Endothelial cell of umbilical vein (primary cell): ENCODE data around the gene FAM83E. TPM values are rescaled to one million over a fixed set of nuclear protein-coding genes. Genes with fewer than 3 reads are reported as not detected.

ENCODE experiments used
- BruUV-seq: library from RNA; stranded (reverse); fragments of 400-500 nt; replicated peaks from 2 replicates; lab custom pipeline; 2021; lab: Mats Ljungman, UMichigan
- CTCF ChIA-PET: fragments of 300-600, 350-600 bp; sonication (Branson Sonifier 250); formaldehyde crosslinking; loops from one replicate; lab custom pipeline; 2021; ENCODE audit warnings: antibody characterized with exemption, inconsistent platforms; lab: Charles Lee
- POLR2A ChIA-PET: fragments of 300-600, 350-600 bp; sonication (Branson Sonifier 250); formaldehyde crosslinking; loops from one replicate; lab custom pipeline; 2021; ENCODE audit warnings: antibody characterized with exemption, inconsistent platforms; lab: Charles Lee
- DNase-seq: peaks from one replicate; pipeline ENCODE4 v3.0.0-alpha.2; 2011; ENCODE audit warnings: low read depth, low spot score
- FAIRE-seq: peaks from 2 replicates; lab custom pipeline; 2011; peaks lifted over from hg19 to GRCh38; lab: Jason Lieb, UNC
- H2AFZ ChIP-seq: 2 replicates; pipeline ENCODE4 v1.6.0; 2012; ENCODE audit warnings: low read depth, low read length, control low read depth, inconsistent platforms
- H3K27ac ChIP-seq: 2 replicates; pipeline ENCODE4 v1.5.1; 2011; ENCODE audit warnings: low read depth, mild to moderate bottlenecking, control low read depth, low read length, moderate library complexity; ENCODE audit not compliant: insufficient read depth
- H3K27me3 ChIP-seq, 2 experiments: 2 replicates each; pipeline versions ENCODE4 v1.6.0 to v1.6.1; 2011; ENCODE audit warnings: low read length in 2 of 2, mixed read lengths in 1 of 2; ENCODE audit not compliant: control insufficient read depth in 2 of 2, insufficient read depth in 2 of 2
- H3K36me3 ChIP-seq, 2 experiments: 2 replicates in 1 of 2; 3 replicates in 1 of 2; pipeline ENCODE4 v1.5.1; 2011; ENCODE audit warnings: low read length in 2 of 2, mild to moderate bottlenecking in 1 of 2, moderate library complexity in 1 of 2; ENCODE audit not compliant: control insufficient read depth in 2 of 2, insufficient read depth in 2 of 2; ENCODE audit errors: extremely low read depth in 1 of 2
- H3K4me1 ChIP-seq: 3 replicates; pipeline ENCODE4 v1.5.1; 2011; ENCODE audit warnings: mild to moderate bottlenecking, low read length; ENCODE audit not compliant: control insufficient read depth, insufficient read depth; ENCODE audit errors: extremely low read depth
- H3K4me2 ChIP-seq: 2 replicates; pipeline ENCODE4 v1.6.1; 2011; ENCODE audit warnings: low read length, control low read depth, mixed read lengths; ENCODE audit not compliant: insufficient read depth
- H3K4me3 ChIP-seq, 3 experiments: fragments of 200-600 bp in 1 of 3; sonication (generic), shearing (Covaris generic) in 1 of 3; replicated peaks in 1 of 3; 2 replicates each; pipeline ENCODE4 v1.5.1; 2011 to 2016; ENCODE audit warnings: control low read depth in 3 of 3, low read length in 3 of 3, mild to moderate bottlenecking in 2 of 3, inconsistent platforms in 1 of 3, low read depth in 1 of 3, moderate library complexity in 1 of 3; ENCODE audit not compliant: insufficient read depth in 1 of 3
- H3K79me2 ChIP-seq: 2 replicates; pipeline ENCODE4 v1.6.0; 2012; ENCODE audit warnings: low read length, inconsistent platforms; ENCODE audit not compliant: control insufficient read depth, insufficient read depth
- H3K9ac ChIP-seq: replicated peaks from 2 replicates; pipeline ENCODE3; 2011; ENCODE audit warnings: low read length, control low read depth; ENCODE audit not compliant: insufficient read depth; ENCODE audit errors: extremely low read depth
- H3K9me1 ChIP-seq: replicated peaks from 3 replicates; pipeline ENCODE4 v1.6.0; 2011; ENCODE audit warnings: mild to moderate bottlenecking, low read length; ENCODE audit not compliant: control insufficient read depth, insufficient read depth; ENCODE audit errors: extremely low read depth
- H3K9me3 ChIP-seq: replicated peaks from 2 replicates; pipeline ENCODE4 v1.5.1; 2012; ENCODE audit warnings: low read length, inconsistent platforms; ENCODE audit not compliant: control insufficient read depth, insufficient read depth
- H4K20me1 ChIP-seq: replicated peaks from 2 replicates; pipeline ENCODE3; 2011; ENCODE audit warnings: mild to moderate bottlenecking, low read length; ENCODE audit not compliant: control insufficient read depth, insufficient read depth; ENCODE audit errors: extremely low read depth
- EZH2 ChIP-seq: IDR thresholded peaks from 2 replicates; pipeline ENCODE4 v1.6.1; 2012; ENCODE audit warnings: borderline replicate concordance, low read depth, mild to moderate bottlenecking, moderate library complexity, low read length, inconsistent platforms; ENCODE audit not compliant: severe bottlenecking
- GATA2 ChIP-seq: IDR thresholded peaks from 2 replicates; pipeline ENCODE4 v1.7.0; 2011; ENCODE audit warnings: low read depth, mild to moderate bottlenecking, moderate library complexity, mixed read lengths, low read length; ENCODE audit not compliant: insufficient read length, insufficient read depth
- JUN ChIP-seq: IDR thresholded peaks from 2 replicates; pipeline ENCODE4 v1.6.1; 2011; ENCODE audit warnings: borderline replicate concordance, low read depth; ENCODE audit not compliant: insufficient read length, insufficient read depth
- POLR2A ChIP-seq: IDR thresholded peaks from 2 replicates; pipeline ENCODE4 v1.6.1; 2012; ENCODE audit warnings: low read depth, mild to moderate bottlenecking, control low read depth, low read length
- POLR2AphosphoS5 ChIP-seq: IDR thresholded peaks from 2 replicates; pipeline ENCODE4 v1.6.1; 2012; ENCODE audit warnings: low read depth, mild to moderate bottlenecking, control low read depth, low read length, moderate library complexity; ENCODE audit not compliant: insufficient read depth
- dilution Hi-C: fragments of 300-500 bp; cut with MboI; formaldehyde crosslinking; loops from one replicate; pipeline ENCODE4 v1.15.0; 2019; ENCODE audit warnings: low sequenced_read_pairs; ENCODE audit not compliant: extremely low pct_ligation_motif_present
- intact Hi-C: fragments of 100-400 bp; cut with micrococcal nuclease; formaldehyde crosslinking; loops from one replicate; pipeline ENCODE4 v1.10.0; 2022
- polyA plus RNA-seq, 4 experiments: library from polyadenylated mRNA; depleted of rRNA in 3 of 4; stranded (reverse) in 3 of 4; unstranded in 1 of 4; fragments of >200 nt; gene quantifications; 2 replicates each; pipeline versions ENCODE4 v1.2.1 to v1.2.3, GENCODE V29; 2011 to 2012; ENCODE audit warnings: missing spikeins in 1 of 4
- total RNA-seq: library from RNA; stranded (reverse); gene quantifications from 2 replicates; pipeline ENCODE4 v1.2.3, GENCODE V29; 2021
- TF ChIP-seq, protein P1 (sequence below): IDR thresholded peaks from 2 replicates; pipeline ENCODE4 v1.6.1; 2011; ENCODE audit not compliant: insufficient read depth, insufficient read length
- TF ChIP-seq, protein P2 (sequence below), 2 donors: IDR thresholded peaks; 1 replicate in 1 of 2; 2 replicates in 1 of 2; pipeline ENCODE4 v1.5.1; 2011; ENCODE audit warnings: low read length in 2 of 2, mild to moderate bottlenecking in 2 of 2, moderate library complexity in 2 of 2, control low read depth in 1 of 2, inconsistent platforms in 1 of 2, low read depth in 1 of 2; ENCODE audit not compliant: insufficient read depth in 1 of 2; ENCODE audit errors: extremely low read depth in 1 of 2

FAM83E gene
- total and polyA plus RNA-seq, 2 donors (not counting 3 experiments of a cell fraction or from before 2014, with no cell fraction given): 0.04 to 1.7 TPM

DNA sequence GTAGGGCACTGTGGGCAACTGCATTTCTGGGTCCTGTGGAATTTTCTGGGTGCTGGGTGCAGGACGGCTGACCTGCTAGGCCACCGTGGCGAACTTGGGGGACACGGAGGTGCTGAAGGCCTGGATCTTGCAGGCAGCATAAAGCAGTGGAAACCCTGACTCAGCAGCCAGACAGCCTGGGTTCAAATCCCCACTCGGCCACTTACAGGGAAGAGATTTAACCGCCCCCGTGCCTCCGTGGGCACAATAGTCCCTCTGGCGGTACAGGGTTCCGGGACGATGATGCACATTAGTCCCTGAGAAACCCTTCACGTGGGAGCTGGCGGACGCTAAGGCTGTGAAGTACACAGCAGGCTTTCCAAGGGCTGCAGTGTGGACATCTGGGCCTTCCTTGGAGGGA, 3.0 kb downstream of the FAM83E start:
- H3K9ac ChIP-seq: no peak overlapping the region
- FAIRE-seq: no peak

More for the DNA sequence above, 3.0 kb downstream of the FAM83E start:
- Histone ChIP-seq H3K79me2 (peaks cover 13% of the 10 kb centered on the region), H2AFZ (no peak overlapping the region), H3K9me3 (no peaks in the 10 kb centered on the region), H3K4me2 (no peak overlapping the region), H3K27me3 (no peaks in the 10 kb centered on the region), H3K4me3 (no peak overlapping the region), H3K4me1 (peaks cover 5% of the 10 kb centered on the region), H3K27ac (no peak overlapping the region), H3K9me1 (no peaks in the 10 kb centered on the region), H3K36me3 (peaks cover 16 to 19% of the 10 kb centered on the region in 2 experiments), H4K20me1 (no peaks in the 10 kb centered on the region)
- ChIA-PET CTCF (interaction anchor here (1.1 kb wide), 1 partner anchor 27 kb away, joined by 4 read pairs; no protein-coding TSS in a partner anchor), POLR2A (no interaction called here)
- TF ChIP-seq JUN (no peak), GATA2 (no peak), POLR2A (no peak), POLR2AphosphoS5 (no peak), EZH2 (no peak)
- TF ChIP-seq, protein P1, sequence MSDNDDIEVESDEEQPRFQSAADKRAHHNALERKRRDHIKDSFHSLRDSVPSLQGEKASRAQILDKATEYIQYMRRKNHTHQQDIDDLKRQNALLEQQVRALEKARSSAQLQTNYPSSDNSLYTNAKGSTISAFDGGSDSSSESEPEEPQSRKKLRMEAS: no peak
- TF ChIP-seq, protein P2, sequence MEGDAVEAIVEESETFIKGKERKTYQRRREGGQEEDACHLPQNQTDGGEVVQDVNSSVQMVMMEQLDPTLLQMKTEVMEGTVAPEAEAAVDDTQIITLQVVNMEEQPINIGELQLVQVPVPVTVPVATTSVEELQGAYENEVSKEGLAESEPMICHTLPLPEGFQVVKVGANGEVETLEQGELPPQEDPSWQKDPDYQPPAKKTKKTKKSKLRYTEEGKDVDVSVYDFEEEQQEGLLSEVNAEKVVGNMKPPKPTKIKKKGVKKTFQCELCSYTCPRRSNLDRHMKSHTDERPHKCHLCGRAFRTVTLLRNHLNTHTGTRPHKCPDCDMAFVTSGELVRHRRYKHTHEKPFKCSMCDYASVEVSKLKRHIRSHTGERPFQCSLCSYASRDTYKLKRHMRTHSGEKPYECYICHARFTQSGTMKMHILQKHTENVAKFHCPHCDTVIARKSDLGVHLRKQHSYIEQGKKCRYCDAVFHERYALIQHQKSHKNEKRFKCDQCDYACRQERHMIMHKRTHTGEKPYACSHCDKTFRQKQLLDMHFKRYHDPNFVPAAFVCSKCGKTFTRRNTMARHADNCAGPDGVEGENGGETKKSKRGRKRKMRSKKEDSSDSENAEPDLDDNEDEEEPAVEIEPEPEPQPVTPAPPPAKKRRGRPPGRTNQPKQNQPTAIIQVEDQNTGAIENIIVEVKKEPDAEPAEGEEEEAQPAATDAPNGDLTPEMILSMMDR (IDR thresholded peaks at IDR 0.05; ENCODE audit: extremely low read depth in 1 of 2, insufficient read depth in 1 of 2, low read depth in 1 of 2, low read length in 2 of 2): no peak
- dilution Hi-C loops (no loop called here), intact Hi-C loops (no loop called here)
- no peak for DNase-seq
- no TSS peak for BruUV-seq
